DND-41 (cell line): ENCODE measurements around the gene NKAIN4.

Source experiments
- ATAC-seq: fragments of 200-7000 bp; cut with Tn5 transposase; 3 replicates; pipeline ENCODE4 v1.9.1; 2021; ENCODE audit warnings: low read depth; ENCODE audit not compliant: insufficient read depth
- DNase-seq: peaks from one replicate; pipeline ENCODE4 v3.0.0-alpha.2; 2020
- H2AFZ ChIP-seq: 2 replicates; pipeline ENCODE4 v1.6.0; 2012; ENCODE audit warnings: low read depth, low read length
- H3K27ac ChIP-seq: 2 replicates; pipeline ENCODE4 v1.5.1; 2012; ENCODE audit warnings: low read length, inconsistent platforms
- H3K27me3 ChIP-seq: fragments of 200-600 bp; sonication (generic); 2 replicates; pipeline ENCODE4 v1.6.0; 2012; ENCODE audit warnings: low read length, mild to moderate bottlenecking, inconsistent platforms; ENCODE audit not compliant: insufficient read depth, poor library complexity
- H3K36me3 ChIP-seq: 2 replicates; pipeline ENCODE4 v1.5.1; 2012; ENCODE audit warnings: low read length, inconsistent platforms; ENCODE audit not compliant: insufficient read depth
- H3K4me1 ChIP-seq: 2 replicates; pipeline ENCODE4 v1.5.1; 2012; ENCODE audit warnings: mild to moderate bottlenecking, low read length; ENCODE audit not compliant: insufficient read depth
- H3K4me2 ChIP-seq: 2 replicates; pipeline ENCODE4 v1.6.0; 2012; ENCODE audit warnings: mild to moderate bottlenecking, moderate library complexity, low read length, inconsistent platforms; ENCODE audit not compliant: insufficient read depth
- H3K4me3 ChIP-seq, 2 experiments: fragments of 200-600 bp in 1 of 2; shearing (Covaris generic) in 1 of 2; 2 replicates each; pipeline ENCODE4 v1.5.1; 2012 to 2016; ENCODE audit warnings: inconsistent platforms in 2 of 2, low read length in 2 of 2, mild to moderate bottlenecking in 2 of 2, low read depth in 1 of 2, moderate library complexity in 1 of 2
- H3K79me2 ChIP-seq: 2 replicates; pipeline ENCODE4 v1.6.0; 2012; ENCODE audit warnings: low read length, inconsistent platforms; ENCODE audit not compliant: insufficient read depth
- H3K9ac ChIP-seq: 2 replicates; pipeline ENCODE4 v1.6.0; 2012; ENCODE audit warnings: low read depth, mild to moderate bottlenecking, inconsistent platforms, low read length, moderate library complexity
- H3K9me3 ChIP-seq: 2 replicates; pipeline ENCODE4 v1.5.1; 2012; ENCODE audit warnings: low read length, moderate library complexity, mild to moderate bottlenecking, inconsistent platforms; ENCODE audit not compliant: insufficient read depth, severe bottlenecking
- H4K20me1 ChIP-seq: 2 replicates; pipeline ENCODE4 v1.6.0; 2012; ENCODE audit warnings: low read length; ENCODE audit not compliant: insufficient read depth
- EZH2 ChIP-seq: IDR thresholded peaks from 3 replicates; pipeline ENCODE4 v1.6.1; 2012; ENCODE audit warnings: borderline replicate concordance, low read depth, mild to moderate bottlenecking, moderate library complexity, low read length, inconsistent platforms; ENCODE audit not compliant: severe bottlenecking
- TF ChIP-seq, protein P1 (sequence below): IDR thresholded peaks from 2 replicates; pipeline ENCODE4 v1.5.1; 2012; ENCODE audit warnings: borderline replicate concordance, low read length, moderate library complexity, mild to moderate bottlenecking; ENCODE audit not compliant: poor library complexity, severe bottlenecking; ENCODE audit errors: extremely low read depth

The NKAIN4 gene

DNA sequence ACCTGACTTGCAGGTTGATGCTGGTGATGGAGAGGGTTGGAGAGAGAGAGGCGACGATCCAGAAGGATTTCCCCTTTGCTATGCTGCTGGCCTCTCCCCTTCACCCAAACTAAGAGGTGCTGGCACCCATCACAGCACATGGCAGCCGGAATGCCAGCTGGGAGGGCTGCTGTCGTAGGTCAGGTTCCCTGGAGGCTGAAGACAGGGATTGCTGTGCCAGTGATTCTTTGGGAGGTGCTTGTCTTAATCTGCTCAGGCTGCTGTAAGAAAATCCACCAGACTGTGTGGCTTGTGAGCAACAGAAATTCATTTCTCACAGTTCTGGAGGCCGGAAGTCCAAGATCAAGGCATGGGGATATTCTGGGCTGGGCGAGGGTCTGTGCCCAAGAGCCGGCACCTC lies 14.0 kb upstream of the NKAIN4 start:
- Histone ChIP-seq H3K27ac (no peak overlapping the region), H3K4me1 (peaks cover 11% of the 10 kb centered on the region), H3K9ac (no peak overlapping the region), H3K4me3 (no peak overlapping the region), H3K4me2 (no peak overlapping the region), H2AFZ (no peak overlapping the region), H3K27me3 (peaks cover 9% of the 10 kb centered on the region), H3K9me3 (no peaks in the 10 kb centered on the region), H3K79me2 (peaks cover 7% of the 10 kb centered on the region), H3K36me3 (no peaks in the 10 kb centered on the region), H4K20me1 (peaks cover 3% of the 10 kb centered on the region; the same call in 1 of the 2 replicates)
- no peak for ATAC-seq
- TF ChIP-seq EZH2: no peak
- TF ChIP-seq, protein P1, sequence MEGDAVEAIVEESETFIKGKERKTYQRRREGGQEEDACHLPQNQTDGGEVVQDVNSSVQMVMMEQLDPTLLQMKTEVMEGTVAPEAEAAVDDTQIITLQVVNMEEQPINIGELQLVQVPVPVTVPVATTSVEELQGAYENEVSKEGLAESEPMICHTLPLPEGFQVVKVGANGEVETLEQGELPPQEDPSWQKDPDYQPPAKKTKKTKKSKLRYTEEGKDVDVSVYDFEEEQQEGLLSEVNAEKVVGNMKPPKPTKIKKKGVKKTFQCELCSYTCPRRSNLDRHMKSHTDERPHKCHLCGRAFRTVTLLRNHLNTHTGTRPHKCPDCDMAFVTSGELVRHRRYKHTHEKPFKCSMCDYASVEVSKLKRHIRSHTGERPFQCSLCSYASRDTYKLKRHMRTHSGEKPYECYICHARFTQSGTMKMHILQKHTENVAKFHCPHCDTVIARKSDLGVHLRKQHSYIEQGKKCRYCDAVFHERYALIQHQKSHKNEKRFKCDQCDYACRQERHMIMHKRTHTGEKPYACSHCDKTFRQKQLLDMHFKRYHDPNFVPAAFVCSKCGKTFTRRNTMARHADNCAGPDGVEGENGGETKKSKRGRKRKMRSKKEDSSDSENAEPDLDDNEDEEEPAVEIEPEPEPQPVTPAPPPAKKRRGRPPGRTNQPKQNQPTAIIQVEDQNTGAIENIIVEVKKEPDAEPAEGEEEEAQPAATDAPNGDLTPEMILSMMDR: no peak
- DNase-seq: no peak

DNA sequence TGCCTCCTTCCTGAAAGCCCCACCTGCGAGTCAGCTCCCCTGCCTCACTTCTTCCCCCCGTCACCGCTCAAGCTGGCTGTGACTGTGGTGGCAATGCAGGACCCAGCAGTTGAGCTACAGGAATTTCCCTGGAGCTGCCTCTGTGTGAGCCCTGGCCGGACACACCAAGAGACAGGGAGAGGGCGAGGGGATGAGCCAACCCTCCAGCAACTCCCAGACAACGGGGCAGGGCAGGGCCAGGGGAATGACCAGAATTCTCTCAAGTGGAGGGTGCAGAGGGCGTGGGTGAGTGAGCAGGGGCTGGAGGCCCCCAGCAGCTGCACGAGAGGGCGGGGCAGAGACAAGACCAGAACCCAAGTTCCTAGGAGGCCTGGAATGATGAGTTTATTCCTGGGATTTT lies 13.4 kb upstream of the NKAIN4 start:
- Histone ChIP-seq H3K27ac (no peak overlapping the region), H3K4me1 (peaks cover 8% of the 10 kb centered on the region), H4K20me1 (no peaks in the 10 kb centered on the region), H3K4me2 (no peak overlapping the region), H3K27me3 (peaks cover 9% of the 10 kb centered on the region), H2AFZ (no peak overlapping the region), H3K4me3 (no peak overlapping the region), H3K36me3 (no peaks in the 10 kb centered on the region), H3K9ac (no peak overlapping the region), H3K79me2 (peaks cover under 1% of the 10 kb centered on the region), H3K9me3 (no peaks in the 10 kb centered on the region)
- DNase-seq (no peak), ATAC-seq (no peak)
- no peak for TF ChIP-seq EZH2
- TF ChIP-seq, protein P1: no peak

DNA sequence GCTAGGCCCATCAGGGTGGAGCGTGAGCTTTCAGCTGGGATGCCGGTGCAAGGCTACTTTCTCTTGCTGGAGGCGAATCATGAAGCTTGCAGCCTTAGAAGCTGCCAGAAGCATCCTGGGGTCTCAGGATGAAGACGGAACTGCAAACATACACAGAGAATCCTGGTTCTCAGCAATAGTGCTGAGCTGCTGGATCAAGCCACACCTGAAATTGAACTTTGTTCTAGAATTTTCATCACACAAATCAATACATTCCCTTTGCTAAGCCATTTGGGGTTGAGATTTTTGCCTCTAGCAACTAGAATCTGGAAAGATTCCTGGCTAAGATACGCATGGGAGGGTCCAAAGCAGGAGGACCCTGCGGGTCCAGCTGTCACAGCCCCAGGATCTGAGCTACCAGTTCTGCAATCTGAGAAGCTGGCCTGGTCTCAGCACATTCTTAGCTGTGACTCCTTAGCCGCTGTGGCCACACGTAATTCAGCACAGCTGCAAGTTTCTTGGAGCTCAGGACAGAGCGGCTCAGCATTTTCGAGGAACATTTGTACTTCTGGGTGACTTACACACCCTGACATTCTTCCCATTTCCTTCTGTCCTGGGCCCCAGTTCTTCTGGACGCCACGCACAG lies 11.7 kb upstream of the NKAIN4 start:
- Histone ChIP-seq H3K9me3 (no peaks in the 10 kb centered on the region), H3K4me1 (no peaks in the 10 kb centered on the region), H3K27ac (no peak overlapping the region), H3K36me3 (no peaks in the 10 kb centered on the region), H2AFZ (no peak overlapping the region), H4K20me1 (no peaks in the 10 kb centered on the region), H3K9ac (no peak overlapping the region), H3K27me3 (peaks cover 13% of the 10 kb centered on the region), H3K4me2 (no peak overlapping the region), H3K4me3 (no peak overlapping the region), H3K79me2 (no peaks in the 10 kb centered on the region)
- no peak for DNase-seq
- ATAC-seq: no peak
- no peak for TF ChIP-seq EZH2
- TF ChIP-seq, protein P1: no peak
